MM.1S (cell line): Measurements from ENCODE around the gene MPDZ.

Source experiments
- CTCF ChIP-seq: fragments of 300-600 bp; sonication (generic); IDR thresholded peaks from 2 replicates; pipeline ENCODE4 v1.5.1; 2016; ENCODE audit warnings: antibody characterized with exemption, low read length, mixed read lengths
- EZH2 ChIP-seq: fragments of 300-600 bp; sonication (generic); optimal IDR thresholded peaks from 2 replicates; pipeline ENCODE3; 2017; ENCODE audit warnings: low read depth, mild to moderate bottlenecking, antibody characterized with exemption, low read length, mixed read lengths

- TF ChIP-seq CTCF (no peak), EZH2 (no peak)
These were observed 178.4 kb downstream of the MPDZ start for GRCh38 chr9:13100914-13101572.
